IPS-18c (cell line): ENCODE measurements around the gene ANO7.

Experiments used
- H3K4me3 ChIP-seq: 2 replicates; pipeline ENCODE4 v1.7.0; 2013; ENCODE audit warnings: low read depth, mild to moderate bottlenecking, low read length, moderate library complexity; ENCODE audit not compliant: insufficient read depth
- H3K9me3 ChIP-seq: one replicate; pipeline ENCODE4 v1.6.1; 2013; ENCODE audit warnings: mild to moderate bottlenecking, low read length, moderate library complexity; ENCODE audit not compliant: control insufficient read depth, insufficient read depth

Gene ANO7

GRCh38 chr2:241269707-241270520 lies 81.4 kb downstream of the ANO7 start:
- no peaks in the 10 kb centered on the region for H3K9me3 ChIP-seq
- H3K4me3 ChIP-seq = no peak overlapping the region

DNA sequence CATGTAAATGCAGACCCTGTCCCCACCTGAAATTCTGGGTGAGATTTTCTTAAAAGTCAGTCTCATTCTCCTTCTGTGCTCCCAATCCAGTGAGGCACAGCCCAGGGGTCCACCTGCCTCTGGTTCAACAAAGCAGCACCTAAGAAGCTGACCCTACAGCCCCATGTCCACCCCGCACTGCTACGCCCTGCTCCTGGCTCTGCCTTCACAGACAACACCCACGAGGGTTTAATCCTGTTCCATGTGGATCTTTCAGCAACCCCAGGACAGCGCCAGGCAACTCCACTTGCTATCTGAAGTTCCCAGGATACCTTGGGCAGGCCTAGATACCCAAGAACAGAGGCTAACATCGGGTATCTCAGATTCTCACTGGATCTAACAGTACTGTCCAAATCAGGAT lies 82.1 kb downstream of the ANO7 start:
- no peaks in the 10 kb centered on the region for H3K9me3 ChIP-seq
- no peak overlapping the region for H3K4me3 ChIP-seq

- Histone ChIP-seq H3K4me3 (peak overlapping the region; percentile 59), H3K9me3 (no peaks in the 10 kb centered on the region)
Observed at GRCh38 chr2:241271706-241272302, 83.3 kb downstream of the ANO7 start.

- H3K4me3 ChIP-seq = peak overlapping the region; percentile 72
- no peaks in the 10 kb centered on the region for H3K9me3 ChIP-seq
Observed at GRCh38 chr2:241272303-241273209, 84.1 kb downstream of the ANO7 start.

DNA sequence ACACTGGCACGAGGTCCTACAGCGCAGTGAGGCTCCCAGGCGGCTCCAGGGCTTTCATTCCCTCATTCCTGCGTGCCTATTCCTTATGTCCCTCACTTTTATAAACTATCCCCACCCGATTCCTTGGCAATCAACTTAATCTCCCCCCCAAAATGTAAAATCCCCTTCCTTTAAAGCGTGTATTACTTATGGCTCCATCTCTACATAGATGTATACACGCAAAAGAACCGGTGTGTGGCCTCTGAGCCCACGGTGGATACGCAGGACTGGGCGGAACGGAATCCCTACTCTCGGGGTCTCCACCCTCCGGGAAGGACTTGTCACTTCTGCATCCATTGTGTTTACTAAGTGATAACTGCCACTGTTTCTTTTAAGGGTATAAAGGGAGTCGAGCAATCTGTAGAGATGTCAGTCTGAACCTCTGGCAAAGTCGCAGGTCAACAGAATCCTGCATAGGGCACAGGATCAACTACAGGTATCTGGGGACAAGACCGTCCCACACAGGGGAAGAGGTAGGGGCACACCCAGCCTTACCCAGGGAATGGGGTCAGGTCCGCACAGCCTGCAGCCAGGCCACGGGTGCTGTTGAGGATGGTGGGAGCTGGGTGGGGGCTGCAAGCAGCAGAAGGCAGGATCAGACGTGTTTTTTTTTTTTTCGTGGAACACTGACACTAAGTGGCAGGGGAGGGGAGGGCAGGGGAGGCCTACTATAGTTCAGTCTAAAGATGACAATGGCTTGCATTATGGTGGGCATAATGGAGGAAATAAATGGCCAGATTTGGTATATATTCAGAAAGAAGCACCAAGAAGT lies 84.9 kb downstream of the ANO7 start:
- peak overlapping the region; percentile 72 for H3K4me3 ChIP-seq
- H3K9me3 ChIP-seq = no peaks in the 10 kb centered on the region

- no peaks in the 10 kb centered on the region for H3K9me3 ChIP-seq
- H3K4me3 ChIP-seq = no peak overlapping the region
Observed at GRCh38 chr2:241274127-241274526, 85.7 kb downstream of the ANO7 start.
